Measurements from ENCODE around the gene TMEM72. TPM values are rescaled to one million over a fixed set of nuclear protein-coding genes. Genes with fewer than 3 reads are reported as not detected.

The TMEM72 gene
- total and polyA plus RNA-seq, 2 donors = not detected

GRCh38 chr10:44897049-44897448 is 14.1 kb upstream of the TMEM72 start:
- H3K4me3 ChIP-seq (ENCODE audit: low read depth, low read length) = no peak overlapping the region
- H3K27ac ChIP-seq (ENCODE audit: low read depth) = no peak overlapping the region
- DNase-seq (ENCODE audit: extremely low spot score) = no peak
- H3K4me1 ChIP-seq (ENCODE audit: insufficient read depth) = no peaks in the 10 kb centered on the region
- H3K36me3 ChIP-seq (ENCODE audit: insufficient read depth) = no peaks in the 10 kb centered on the region
- WGBS = 92% methylated on average over 7 of the region's 7 CpGs

- 65% methylated on average over 4 of the region's 4 CpGs for WGBS
Measured at GRCh38 chr10:44898665-44899064, 12.5 kb upstream of the TMEM72 start.

GRCh38 chr10:44899450-44900080 is 11.6 kb upstream of the TMEM72 start:
- Histone ChIP-seq H3K4me1 (ENCODE audit: insufficient read depth) (no peaks in the 10 kb centered on the region), H3K36me3 (ENCODE audit: insufficient read depth) (no peaks in the 10 kb centered on the region), H3K4me3 (ENCODE audit: low read depth, low read length) (no peak overlapping the region), H3K27ac (ENCODE audit: low read depth) (no peak overlapping the region)
- 73% methylated on average over 5 of the region's 5 CpGs for WGBS
- no peak for DNase-seq (ENCODE audit: extremely low spot score)

More at GRCh38 chr10:44898665-44899064, 12.5 kb upstream of the TMEM72 start:
- Histone ChIP-seq H3K4me3 (ENCODE audit: low read depth, low read length) (no peak overlapping the region), H3K27ac (ENCODE audit: low read depth) (no peak overlapping the region), H3K36me3 (ENCODE audit: insufficient read depth) (no peaks in the 10 kb centered on the region), H3K4me1 (ENCODE audit: insufficient read depth) (no peaks in the 10 kb centered on the region)
- DNase-seq (ENCODE audit: extremely low spot score) = no peak

- no peaks in the 10 kb centered on the region for H3K36me3 ChIP-seq (ENCODE audit: insufficient read depth)
- no peak overlapping the region for H3K27ac ChIP-seq (ENCODE audit: low read depth)
- WGBS = 57% methylated on average over 9 of the region's 9 CpGs
- no peaks in the 10 kb centered on the region for H3K4me1 ChIP-seq (ENCODE audit: insufficient read depth)
- H3K4me3 ChIP-seq (ENCODE audit: low read depth, low read length) = no peak overlapping the region
- no peak for DNase-seq (ENCODE audit: extremely low spot score)
Measured at GRCh38 chr10:44902941-44903545, 8.1 kb upstream of the TMEM72 start.

GRCh38 chr10:44906486-44906885 is 4.7 kb upstream of the TMEM72 start:
- no peaks in the 10 kb centered on the region for H3K36me3 ChIP-seq (ENCODE audit: insufficient read depth)
- no peak overlapping the region for H3K4me3 ChIP-seq (ENCODE audit: low read depth, low read length)
- 72% methylated on average over 4 of the region's 4 CpGs for WGBS
- no peaks in the 10 kb centered on the region for H3K4me1 ChIP-seq (ENCODE audit: insufficient read depth)
- DNase-seq (ENCODE audit: extremely low spot score) = no peak
- no peak overlapping the region for H3K27ac ChIP-seq (ENCODE audit: low read depth)

- WGBS = 88% methylated on average over 7 of the region's 7 CpGs
- no peaks in the 10 kb centered on the region for H3K4me1 ChIP-seq (ENCODE audit: insufficient read depth)
- H3K27ac ChIP-seq (ENCODE audit: low read depth) = no peak overlapping the region
- no peak overlapping the region for H3K4me3 ChIP-seq (ENCODE audit: low read depth, low read length)
- DNase-seq (ENCODE audit: extremely low spot score) = no peak
- no peaks in the 10 kb centered on the region for H3K36me3 ChIP-seq (ENCODE audit: insufficient read depth)
Measured at GRCh38 chr10:44907556-44907955, 3.6 kb upstream of the TMEM72 start.

- WGBS = 64% methylated on average over 10 of the region's 10 CpGs
- no peak overlapping the region for H3K4me3 ChIP-seq (ENCODE audit: low read depth, low read length)
- DNase-seq (ENCODE audit: extremely low spot score) = no peak
Measured at GRCh38 chr10:44908066-44908749, 2.9 kb upstream of the TMEM72 start.

GRCh38 chr10:44908936-44909630 is 2.1 kb upstream of the TMEM72 start:
- H3K27ac ChIP-seq (ENCODE audit: low read depth) = no peak overlapping the region
- H3K36me3 ChIP-seq (ENCODE audit: insufficient read depth) = no peaks in the 10 kb centered on the region
- H3K4me3 ChIP-seq (ENCODE audit: low read depth, low read length) = no peak overlapping the region
- H3K4me1 ChIP-seq (ENCODE audit: insufficient read depth) = no peaks in the 10 kb centered on the region
- WGBS = 88% methylated on average over 7 of the region's 7 CpGs
- DNase-seq (ENCODE audit: extremely low spot score) = no peak

More at GRCh38 chr10:44908066-44908749, 2.9 kb upstream of the TMEM72 start:
- Histone ChIP-seq H3K27ac (ENCODE audit: low read depth) (no peak overlapping the region), H3K36me3 (ENCODE audit: insufficient read depth) (no peaks in the 10 kb centered on the region), H3K4me1 (ENCODE audit: insufficient read depth) (no peaks in the 10 kb centered on the region)

- Histone ChIP-seq H3K27ac (ENCODE audit: low read depth) (no peak overlapping the region), H3K36me3 (ENCODE audit: insufficient read depth) (no peaks in the 10 kb centered on the region), H3K4me3 (ENCODE audit: low read depth, low read length) (no peak overlapping the region), H3K4me1 (ENCODE audit: insufficient read depth) (no peaks in the 10 kb centered on the region)
- WGBS = 94% methylated on average over 1 of the region's 1 CpG
- DNase-seq (ENCODE audit: extremely low spot score) = no peak
Measured at GRCh38 chr10:44909910-44910309, 1.2 kb upstream of the TMEM72 start.

GRCh38 chr10:44910602-44911001 is 535 bp upstream of the TMEM72 start:
- no peak for DNase-seq (ENCODE audit: extremely low spot score)
- H3K36me3 ChIP-seq (ENCODE audit: insufficient read depth) = no peaks in the 10 kb centered on the region
- no peak overlapping the region for H3K4me3 ChIP-seq (ENCODE audit: low read depth, low read length)
- no peak overlapping the region for H3K27ac ChIP-seq (ENCODE audit: low read depth)
- no peaks in the 10 kb centered on the region for H3K4me1 ChIP-seq (ENCODE audit: insufficient read depth)
- WGBS = 57% methylated on average over 7 of the region's 7 CpGs

- H3K36me3 ChIP-seq (ENCODE audit: insufficient read depth) = no peaks in the 10 kb centered on the region
- H3K27ac ChIP-seq (ENCODE audit: low read depth) = no peak overlapping the region
- no peak overlapping the region for H3K4me3 ChIP-seq (ENCODE audit: low read depth, low read length)
- no peak for DNase-seq (ENCODE audit: extremely low spot score)
- H3K4me1 ChIP-seq (ENCODE audit: insufficient read depth) = no peaks in the 10 kb centered on the region
- WGBS = 94% methylated on average over 3 of the region's 3 CpGs
Measured at GRCh38 chr10:44911951-44912350, 814 bp downstream of the TMEM72 start.

GRCh38 chr10:44913350-44914081 is 2.4 kb downstream of the TMEM72 start:
- H3K36me3 ChIP-seq (ENCODE audit: insufficient read depth) = no peaks in the 10 kb centered on the region
- H3K4me1 ChIP-seq (ENCODE audit: insufficient read depth) = no peaks in the 10 kb centered on the region
- H3K4me3 ChIP-seq (ENCODE audit: low read depth, low read length) = no peak overlapping the region
- no peak for DNase-seq (ENCODE audit: extremely low spot score)
- WGBS = 65% methylated on average over 12 of the region's 12 CpGs
- no peak overlapping the region for H3K27ac ChIP-seq (ENCODE audit: low read depth)

GRCh38 chr10:44914891-44915290 is 3.8 kb downstream of the TMEM72 start:
- 93% methylated on average over 2 of the region's 2 CpGs for WGBS
- DNase-seq (ENCODE audit: extremely low spot score) = no peak

More at GRCh38 chr10:44914891-44915290, 3.8 kb downstream of the TMEM72 start:
- Histone ChIP-seq H3K4me3 (ENCODE audit: low read depth, low read length) (no peak overlapping the region), H3K27ac (ENCODE audit: low read depth) (no peak overlapping the region), H3K36me3 (ENCODE audit: insufficient read depth) (no peaks in the 10 kb centered on the region), H3K4me1 (ENCODE audit: insufficient read depth) (no peaks in the 10 kb centered on the region)
